NCI-H1105 (cell line): ENCODE measurements around the gene CASP6.

Source experiments
- DNase-seq: peaks from one replicate; lab custom pipeline; 2025; lab: John Stamatoyannopoulos, UW

Gene CASP6

GRCh38 chr4:109702950-109703663, at the start of gene CASP6:
TSS of gene CASP6 (minus strand) at chr4:109703445. CDS start at chr4:109703395, 50 bp downstream.
- DNase-seq: peak; percentile 57

GRCh38 chr4:109752525-109752924, 49.3 kb upstream of the CASP6 start:
- DNase-seq: no peak

GRCh38 chr4:109751852-109752251, 48.6 kb upstream of the CASP6 start:
- DNase-seq: no peak

GRCh38 chr4:109750652-109751244, 47.5 kb upstream of the CASP6 start:
- DNase-seq: no peak

GRCh38 chr4:109749388-109750082, 46.3 kb upstream of the CASP6 start:
- DNase-seq: no peak

GRCh38 chr4:109748114-109748513, 44.9 kb upstream of the CASP6 start:
- no peak for DNase-seq

- DNase-seq: no peak
These were observed 43.5 kb upstream of the CASP6 start for GRCh38 chr4:109746728-109747127.

- DNase-seq: no peak
These were observed 42.6 kb upstream of the CASP6 start for GRCh38 chr4:109745830-109746229.

GRCh38 chr4:109739547-109739946, 36.3 kb upstream of the CASP6 start:
- DNase-seq: no peak

GRCh38 chr4:109738104-109738872, 35.0 kb upstream of the CASP6 start:
- no peak for DNase-seq

- no peak for DNase-seq
These were observed 32.5 kb upstream of the CASP6 start for GRCh38 chr4:109735566-109736365.

GRCh38 chr4:109733728-109734127, 30.5 kb upstream of the CASP6 start:
- DNase-seq: no peak

GRCh38 chr4:109730619-109731545, 27.6 kb upstream of the CASP6 start:
- no peak for DNase-seq

GRCh38 chr4:109729718-109730618, 26.7 kb upstream of the CASP6 start, which contains the start of gene PLA2G12A:
TSS of gene PLA2G12A (minus strand) at chr4:109730070. CDS start at chr4:109729809, 261 bp downstream.
- peak; percentile 75 for DNase-seq

- no peak for DNase-seq
These were observed 26.0 kb upstream of the CASP6 start for GRCh38 chr4:109729117-109729717.

- no peak for DNase-seq
These were observed 25.1 kb upstream of the CASP6 start for GRCh38 chr4:109728385-109728784.

- no peak for DNase-seq
These were observed 19.9 kb upstream of the CASP6 start for GRCh38 chr4:109723110-109723509.

- no peak for DNase-seq
These were observed 19.1 kb upstream of the CASP6 start for GRCh38 chr4:109722357-109722756.

GRCh38 chr4:109721033-109721432, 17.8 kb upstream of the CASP6 start:
- no peak for DNase-seq
